KMS-11 (cell line): ENCODE measurements around the gene UBE2QL1.

Experiments
- H2AFZ ChIP-seq: fragments of 200-600 bp; sonication (generic); 2 replicates; pipeline ENCODE4 v1.6.1; 2016; ENCODE audit warnings: antibody characterized with exemption, mixed run types, low read depth
- H3K27ac ChIP-seq: fragments of 200-600 bp; sonication (generic); 2 replicates; pipeline ENCODE4 v1.6.1; 2016; ENCODE audit warnings: mild to moderate bottlenecking, mixed run types
- H3K27me3 ChIP-seq: fragments of 200-600 bp; sonication (generic); 2 replicates; pipeline ENCODE4 v1.6.1; 2017; ENCODE audit warnings: mild to moderate bottlenecking, low read depth, mixed run types, moderate library complexity; ENCODE audit not compliant: insufficient read depth
- H3K36me3 ChIP-seq: fragments of 200-600 bp; sonication (generic); 2 replicates; pipeline ENCODE4 v1.6.1; 2017; ENCODE audit warnings: mild to moderate bottlenecking, mixed run types; ENCODE audit not compliant: insufficient read depth
- H3K4me1 ChIP-seq: fragments of 200-600 bp; sonication (generic); 2 replicates; pipeline ENCODE4 v1.6.1; 2016; ENCODE audit warnings: mild to moderate bottlenecking, low read depth, mixed run types; ENCODE audit not compliant: poor library complexity, severe bottlenecking
- H3K4me2 ChIP-seq: fragments of 200-600 bp; sonication (generic); 2 replicates; pipeline ENCODE4 v1.7.0; 2016; ENCODE audit warnings: mild to moderate bottlenecking, mixed run types
- H3K4me3 ChIP-seq: fragments of 200-600 bp; sonication (generic); IDR thresholded peaks from 2 replicates; pipeline ENCODE4 v1.6.1; 2017; ENCODE audit warnings: low read depth, low read length, mixed read lengths; ENCODE audit not compliant: insufficient read depth
- H3K79me2 ChIP-seq: fragments of 200-600 bp; sonication (generic); 2 replicates; pipeline ENCODE4 v1.6.1; 2016; ENCODE audit warnings: low read depth, mixed run types; ENCODE audit not compliant: insufficient read depth
- H3K9ac ChIP-seq: fragments of 200-600 bp; sonication (generic); 2 replicates; pipeline ENCODE4 v1.6.1; 2016; ENCODE audit warnings: mild to moderate bottlenecking, mixed run types
- H4K20me1 ChIP-seq: fragments of 200-600 bp; sonication (generic); 2 replicates; pipeline ENCODE4 v1.6.1; 2016; ENCODE audit warnings: mild to moderate bottlenecking, mixed run types; ENCODE audit not compliant: insufficient read depth
- CTCF ChIP-seq: fragments of 200-600 bp; sonication (generic); conservative IDR thresholded peaks from 2 replicates; pipeline ENCODE4 v1.6.1; 2017; ENCODE audit warnings: low read depth, mild to moderate bottlenecking, antibody characterized with exemption, low read length, moderate library complexity, mixed read lengths

The UBE2QL1 gene

GRCh38 chr5:6443326-6443725, 5.3 kb upstream of the UBE2QL1 start:
- Histone ChIP-seq H3K36me3 (no peaks in the 10 kb centered on the region), H4K20me1 (no peaks in the 10 kb centered on the region), H3K9ac (no peak overlapping the region), H3K27me3 (no peaks in the 10 kb centered on the region), H3K79me2 (no peaks in the 10 kb centered on the region), H3K4me2 (no peak overlapping the region), H2AFZ (no peak overlapping the region), H3K27ac (no peak overlapping the region), H3K4me1 (peaks cover 23% of the 10 kb centered on the region), H3K4me3 (no peak overlapping the region)
- TF ChIP-seq CTCF = no peak

- Histone ChIP-seq H3K4me3 (no peak overlapping the region), H3K4me1 (peaks cover 23% of the 10 kb centered on the region), H4K20me1 (0 out of 2 replicates have a peak, but pooled peaks cover 3% of the 10 kb centered on the region), H3K27ac (peak overlapping the region; percentile 56), H2AFZ (no peak overlapping the region), H3K79me2 (peaks cover 24% of the 10 kb centered on the region), H3K27me3 (no peaks in the 10 kb centered on the region), H3K9ac (no peak overlapping the region; the same call in 1 of the 2 replicates), H3K4me2 (peak overlapping the region; percentile 48; the same call in 1 of the 2 replicates), H3K36me3 (no peaks in the 10 kb centered on the region; the same call in 1 of the 2 replicates)
- no peak for TF ChIP-seq CTCF
These were observed 2.6 kb upstream of the UBE2QL1 start for GRCh38 chr5:6446042-6446441.

GRCh38 chr5:6446626-6447309, 1.9 kb upstream of the UBE2QL1 start:
- H3K79me2 ChIP-seq = peaks cover 31% of the 10 kb centered on the region
- no peak for TF ChIP-seq CTCF
- H3K4me1 ChIP-seq = peaks cover 23% of the 10 kb centered on the region
- H2AFZ ChIP-seq = no peak overlapping the region
- H3K27me3 ChIP-seq = no peaks in the 10 kb centered on the region
- H3K27ac ChIP-seq = peak overlapping the region; percentile 56
- peaks cover 5% of the 10 kb centered on the region; the same call in 1 of the 2 replicates for H3K36me3 ChIP-seq
- peaks cover 9% of the 10 kb centered on the region; the same call in 1 of the 2 replicates for H4K20me1 ChIP-seq
- H3K9ac ChIP-seq = no peak overlapping the region
- peak overlapping the region; percentile 48; the same call in 1 of the 2 replicates for H3K4me2 ChIP-seq
- H3K4me3 ChIP-seq = no peak overlapping the region

GRCh38 chr5:6447384-6448140, 1.1 kb upstream of the UBE2QL1 start:
- Histone ChIP-seq H3K27me3 (no peaks in the 10 kb centered on the region), H3K4me3 (no peak overlapping the region), H3K4me1 (peaks cover 28% of the 10 kb centered on the region), H3K4me2 (no peak overlapping the region), H3K27ac (no peak overlapping the region; the same call in 1 of the 2 replicates), H3K9ac (no peak overlapping the region), H3K36me3 (peaks cover 5% of the 10 kb centered on the region; the same call in 1 of the 2 replicates), H3K79me2 (peaks cover 39% of the 10 kb centered on the region), H2AFZ (no peak overlapping the region), H4K20me1 (peaks cover 12% of the 10 kb centered on the region)
- no peak for TF ChIP-seq CTCF
